HG03039 (cell line): ENCODE results near the gene SPSB1.

Experiments
- ATAC-seq: cut with Tn5 transposase; IDR thresholded peaks from one replicate; pipeline ENCODE4 v1.9.1; 2021; ENCODE audit warnings: mild to moderate bottlenecking, moderate library complexity; ENCODE audit not compliant: unreplicated experiment

The SPSB1 gene

DNA sequence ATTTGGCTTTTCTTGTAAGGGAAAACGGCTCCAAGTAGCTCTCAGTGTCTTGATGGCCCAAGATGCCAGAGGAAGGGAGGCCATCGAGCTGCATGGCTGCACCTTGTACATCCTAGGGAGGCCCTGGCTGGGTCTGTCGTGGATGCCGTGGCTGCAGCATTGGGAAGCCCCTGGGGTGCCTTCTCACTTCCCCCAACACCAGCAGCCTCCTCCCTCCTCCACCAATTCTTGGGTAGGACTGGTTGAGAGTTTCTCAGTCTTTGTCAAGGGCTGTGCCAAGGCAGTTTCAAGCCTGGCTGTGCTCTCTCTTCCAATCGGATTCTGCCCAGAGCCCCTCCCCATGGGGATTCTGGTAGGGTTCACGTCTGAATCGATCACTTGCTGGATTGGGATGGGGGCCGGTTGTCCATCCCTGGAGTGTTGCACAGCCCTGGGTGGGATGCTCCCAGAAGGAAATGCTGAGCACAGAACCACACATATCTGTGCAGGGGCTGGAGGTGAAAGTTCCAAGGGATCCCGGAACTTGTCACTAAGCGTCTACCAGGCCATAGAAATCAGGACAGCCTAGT lies 14.0 kb upstream of the SPSB1 start:
- ATAC-seq, result no peak

GRCh38 chr1:9279172-9279840 lies 13.4 kb upstream of the SPSB1 start:
- no peak for ATAC-seq

DNA sequence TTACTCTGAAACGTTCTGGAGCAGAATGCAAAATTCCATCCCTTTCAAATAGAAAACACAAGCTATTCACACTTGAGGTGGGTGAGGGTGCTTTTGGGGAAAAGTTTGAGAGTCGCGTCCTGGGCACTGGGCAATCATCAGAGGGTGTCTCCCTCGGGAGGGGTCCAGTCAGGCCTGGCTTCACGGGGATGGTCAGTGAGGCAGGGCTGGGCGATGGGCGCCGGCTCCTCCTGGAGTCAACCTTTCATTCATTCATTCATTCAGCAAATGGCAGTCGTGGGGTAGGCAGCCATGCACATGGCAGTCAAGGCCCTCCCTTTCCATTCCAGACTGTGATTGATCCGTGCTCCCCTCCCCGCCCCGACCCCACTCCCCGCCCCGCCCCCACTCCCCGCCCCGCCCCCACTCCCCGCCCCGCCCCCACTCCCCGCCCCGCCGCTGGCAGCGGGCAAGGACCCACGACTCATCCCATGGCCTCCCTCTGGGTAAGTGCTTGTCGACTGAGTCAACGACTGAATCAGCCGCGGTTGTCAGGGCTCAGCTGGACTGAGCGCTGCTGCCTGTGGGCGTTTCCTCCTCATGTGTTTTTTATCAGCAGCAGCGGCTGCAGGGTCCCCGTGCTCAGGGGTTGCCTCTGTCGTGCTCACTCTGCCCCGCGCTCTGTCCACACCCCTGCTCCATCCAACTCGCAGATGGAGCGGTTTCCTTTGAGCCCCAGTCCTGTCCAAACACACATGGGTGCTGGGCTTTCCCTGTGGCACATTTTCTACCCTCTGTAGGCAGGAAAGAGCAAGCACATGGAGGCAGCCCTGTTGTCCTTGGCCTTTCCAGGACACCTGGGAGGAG lies 12.5 kb upstream of the SPSB1 start:
- no peak for ATAC-seq

DNA sequence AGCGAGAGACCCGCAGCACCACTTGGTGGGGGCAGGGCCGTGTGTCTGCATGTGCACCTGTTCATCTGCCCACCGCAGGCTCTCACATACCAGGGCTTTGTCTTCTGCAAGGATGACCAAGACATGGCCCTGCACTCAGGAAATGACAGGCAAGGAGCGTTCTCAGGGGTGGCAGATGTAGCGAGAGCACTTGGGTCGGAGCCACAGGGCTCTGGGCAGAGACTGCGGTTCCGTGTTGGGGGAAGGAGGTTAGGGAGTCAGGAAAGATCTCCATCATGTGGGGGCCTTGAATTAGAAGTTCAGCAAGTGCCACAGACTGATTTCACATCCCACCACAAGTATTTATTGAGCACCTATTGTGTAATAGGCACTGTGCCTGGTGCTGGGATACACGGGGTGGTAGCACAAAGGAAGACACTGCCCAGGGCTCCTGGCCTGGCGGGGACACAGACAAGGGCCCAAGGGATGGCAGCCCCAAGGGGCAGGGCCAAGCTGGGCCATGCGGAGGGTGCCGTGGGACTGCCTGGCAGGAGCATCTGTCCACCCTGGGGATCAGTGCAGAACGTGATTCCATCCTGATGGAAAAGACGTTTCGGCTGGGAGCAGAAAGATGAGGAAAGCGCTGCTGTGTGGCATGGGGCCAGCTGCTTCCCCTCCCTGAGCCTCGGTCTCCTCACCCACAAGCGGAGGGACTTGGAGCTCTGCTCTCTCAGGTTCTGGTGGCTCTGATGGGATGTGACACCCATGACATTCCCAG lies 11.4 kb upstream of the SPSB1 start:
- no peak for ATAC-seq

DNA sequence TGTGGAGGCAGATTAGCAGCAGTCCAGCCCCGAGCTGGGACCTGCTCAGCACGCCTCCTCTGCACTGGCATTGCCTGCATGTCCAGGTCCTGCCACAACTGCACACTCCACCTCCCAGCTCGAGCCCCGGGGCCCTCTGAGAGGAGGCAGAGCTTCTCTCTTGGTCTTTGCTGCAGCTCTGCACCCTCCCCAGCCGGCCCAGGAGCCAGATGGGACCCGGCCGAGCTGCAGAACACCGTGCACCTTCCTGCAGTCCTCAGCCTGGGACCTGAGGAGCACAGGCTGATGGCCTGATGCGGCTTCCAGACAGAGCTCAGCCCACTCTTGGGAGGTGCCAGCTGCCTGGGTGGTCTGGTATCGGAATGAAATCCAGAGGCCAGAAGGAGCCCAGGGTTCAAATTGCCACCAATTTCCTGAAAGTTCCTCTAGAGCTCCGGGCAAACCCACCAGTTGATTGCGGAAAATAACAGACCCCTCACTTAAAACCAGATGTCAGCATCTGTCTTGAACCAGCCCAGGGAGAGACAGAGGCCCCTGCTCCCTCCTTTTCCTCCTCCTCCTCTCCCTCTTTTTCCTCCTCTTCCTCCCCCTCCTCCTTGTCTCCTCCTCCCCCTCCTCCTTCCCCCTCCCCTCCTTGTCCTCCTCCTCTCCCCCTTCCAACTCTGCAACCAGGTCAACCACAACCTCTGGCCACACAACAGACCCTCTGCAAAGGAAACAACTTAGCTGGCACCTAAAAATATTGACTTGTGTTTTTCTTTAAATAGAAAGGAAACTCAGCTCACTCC lies 10.6 kb upstream of the SPSB1 start:
- no peak for ATAC-seq

DNA sequence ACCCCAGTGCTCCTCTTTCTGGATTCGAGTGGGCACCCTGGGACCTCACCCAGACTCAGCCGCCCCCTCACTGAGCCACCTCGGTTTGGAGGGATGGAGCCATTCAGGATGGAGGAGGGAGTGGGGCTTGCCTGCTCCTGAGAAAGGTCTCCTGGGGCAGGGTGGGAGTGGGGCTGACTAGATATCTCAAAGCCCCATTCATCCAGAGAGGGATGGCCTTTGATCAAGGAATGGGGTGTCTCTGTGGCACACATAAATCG lies 10.1 kb upstream of the SPSB1 start:
- no peak for ATAC-seq

GRCh38 chr1:9284061-9284460 lies 8.6 kb upstream of the SPSB1 start:
- ATAC-seq, result no peak

DNA sequence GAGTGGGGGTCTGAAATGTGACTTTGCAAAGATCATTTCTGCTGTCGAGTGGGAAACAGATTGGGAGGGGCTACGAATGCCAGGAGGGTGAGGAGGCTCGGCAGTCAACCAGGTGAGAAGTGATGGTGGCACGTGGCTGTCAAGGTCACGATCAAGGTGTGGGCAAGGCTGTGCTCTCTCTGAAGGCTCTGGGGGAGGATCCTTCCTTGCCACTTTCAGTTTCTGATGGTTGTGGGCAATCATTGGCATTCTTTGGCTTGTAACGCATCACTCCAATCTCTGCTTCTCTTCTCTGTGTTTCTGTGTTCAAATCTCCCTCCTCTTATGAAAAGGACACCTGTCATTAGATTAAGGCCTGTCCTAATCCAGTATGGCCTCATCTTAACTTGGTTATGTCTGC lies 6.1 kb upstream of the SPSB1 start:
- no peak for ATAC-seq

- no peak for ATAC-seq
Observed at GRCh38 chr1:9289090-9289534, 3.6 kb upstream of the SPSB1 start.

DNA sequence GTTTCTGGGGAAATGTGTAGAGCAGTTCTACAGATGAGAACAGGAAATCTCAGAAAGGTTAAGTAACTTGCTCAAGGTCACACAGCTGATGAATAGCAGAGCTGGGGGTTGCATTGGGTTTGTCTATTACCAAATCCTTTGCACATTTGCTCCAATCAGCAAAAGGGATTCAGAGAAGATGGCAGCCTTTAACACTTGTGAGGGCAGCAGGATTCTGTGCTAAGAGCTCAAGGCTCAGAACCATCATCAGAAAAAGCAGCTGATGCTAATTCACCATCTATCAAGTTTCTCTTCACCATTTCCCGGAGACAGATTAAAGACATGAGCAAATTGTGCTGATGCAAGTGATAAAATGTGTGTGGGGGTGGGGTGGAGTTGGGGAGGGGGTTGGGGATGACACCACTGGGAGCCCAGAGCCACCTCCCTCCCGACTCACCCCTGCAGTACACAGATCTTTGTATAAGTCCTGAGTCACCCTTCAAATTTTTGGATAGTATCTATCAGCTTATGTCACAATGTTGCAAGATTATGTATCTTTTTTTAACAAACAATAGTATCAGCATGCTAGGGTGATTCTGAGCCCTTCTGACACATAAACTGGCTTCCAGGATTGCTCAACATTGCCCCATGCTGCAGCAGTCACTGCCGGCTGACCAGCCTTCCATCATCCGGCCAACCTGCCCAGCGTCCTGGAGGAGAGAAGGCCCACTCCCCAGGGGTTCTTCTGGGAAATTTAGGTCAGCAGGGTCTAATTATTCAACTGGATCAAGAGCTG lies 2.8 kb upstream of the SPSB1 start:
- no peak for ATAC-seq

DNA sequence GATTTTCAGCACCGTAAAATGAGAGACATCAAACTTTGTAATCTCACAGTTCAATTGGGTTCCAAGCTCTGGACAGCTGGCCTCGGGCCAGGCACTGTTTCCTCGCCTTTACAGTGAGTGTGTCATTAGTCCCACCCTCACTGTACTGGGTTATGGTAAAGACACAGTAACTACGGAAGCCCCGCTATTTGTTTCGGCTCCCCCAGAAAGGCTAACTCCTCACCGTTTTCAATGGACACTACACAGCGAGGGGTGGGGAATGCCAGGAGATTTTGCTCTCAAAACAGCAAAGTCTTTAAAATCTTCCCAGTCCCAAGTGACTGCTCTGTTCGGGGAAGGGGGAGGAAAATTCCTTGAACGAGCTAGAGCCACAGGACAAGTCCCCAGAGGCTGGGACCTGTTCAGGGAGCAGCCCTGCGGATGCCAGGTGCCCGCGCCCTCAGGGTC lies 757 bp upstream of the SPSB1 start:
- no peak for ATAC-seq

- ATAC-seq, result no peak
Observed at GRCh38 chr1:9293241-9293532, 493 bp downstream of the SPSB1 start.

DNA sequence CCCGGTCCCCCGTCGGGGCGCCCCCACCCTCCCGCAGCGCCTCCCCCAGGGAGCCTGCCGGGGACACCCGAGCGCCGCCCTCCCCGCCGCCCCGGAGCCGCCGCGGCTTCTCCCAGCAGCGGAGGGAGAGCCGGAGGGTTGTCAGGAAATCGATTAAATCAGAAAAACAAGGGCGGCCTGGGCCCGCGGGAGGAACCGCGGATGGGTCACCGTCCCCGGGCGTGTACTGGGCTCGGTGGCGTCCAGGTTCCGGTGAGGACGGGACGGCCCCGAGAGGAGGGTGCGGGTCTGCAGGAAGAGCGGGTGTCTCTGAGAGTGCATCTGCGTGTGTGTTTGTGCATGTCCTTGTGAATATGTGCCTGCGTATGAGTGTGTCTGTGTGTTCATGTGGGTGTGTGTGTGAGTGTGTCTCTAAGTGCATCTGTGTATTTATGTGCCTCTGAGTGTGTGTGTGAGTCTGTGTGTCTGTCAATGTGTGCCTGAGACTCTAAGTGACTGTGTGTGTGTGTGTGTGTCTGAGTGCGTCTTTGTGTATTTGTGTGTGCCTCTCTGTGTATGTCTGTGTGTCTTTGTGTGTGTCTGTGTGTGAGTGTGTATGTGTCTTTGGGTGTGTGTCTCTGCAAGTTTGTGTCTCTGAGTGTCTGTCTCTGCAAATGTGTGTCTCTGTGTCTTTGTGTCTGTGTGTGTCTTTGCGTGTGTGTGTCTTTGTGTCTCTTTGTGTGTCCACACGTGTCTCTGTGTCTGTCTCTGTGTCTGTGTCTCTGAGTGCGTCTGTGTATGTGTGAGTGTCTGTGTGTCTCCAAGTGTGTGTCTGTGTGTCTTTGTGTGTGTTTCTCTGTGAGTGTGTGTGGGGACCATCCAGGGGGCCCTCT lies 1.1 kb downstream of the SPSB1 start:
- ATAC-seq, result no peak

DNA sequence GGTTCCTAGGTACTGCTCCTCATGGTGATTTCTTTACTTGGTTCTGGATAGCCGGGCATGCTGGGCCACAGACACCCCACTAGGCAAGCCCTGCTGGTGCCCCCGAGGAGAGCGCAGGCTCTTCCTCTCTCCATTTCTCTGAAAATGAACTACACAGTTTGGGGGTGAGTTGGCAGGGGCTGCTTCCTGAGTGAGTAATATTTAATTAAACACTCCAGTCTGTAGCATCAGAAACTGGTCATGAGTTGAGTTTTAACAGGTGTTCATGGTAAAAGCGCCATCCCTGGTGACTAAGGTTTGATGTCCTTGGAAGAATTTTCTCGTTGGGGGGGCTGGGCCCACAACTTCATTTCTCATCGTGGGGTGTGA lies 1.7 kb downstream of the SPSB1 start:
- no peak for ATAC-seq

DNA sequence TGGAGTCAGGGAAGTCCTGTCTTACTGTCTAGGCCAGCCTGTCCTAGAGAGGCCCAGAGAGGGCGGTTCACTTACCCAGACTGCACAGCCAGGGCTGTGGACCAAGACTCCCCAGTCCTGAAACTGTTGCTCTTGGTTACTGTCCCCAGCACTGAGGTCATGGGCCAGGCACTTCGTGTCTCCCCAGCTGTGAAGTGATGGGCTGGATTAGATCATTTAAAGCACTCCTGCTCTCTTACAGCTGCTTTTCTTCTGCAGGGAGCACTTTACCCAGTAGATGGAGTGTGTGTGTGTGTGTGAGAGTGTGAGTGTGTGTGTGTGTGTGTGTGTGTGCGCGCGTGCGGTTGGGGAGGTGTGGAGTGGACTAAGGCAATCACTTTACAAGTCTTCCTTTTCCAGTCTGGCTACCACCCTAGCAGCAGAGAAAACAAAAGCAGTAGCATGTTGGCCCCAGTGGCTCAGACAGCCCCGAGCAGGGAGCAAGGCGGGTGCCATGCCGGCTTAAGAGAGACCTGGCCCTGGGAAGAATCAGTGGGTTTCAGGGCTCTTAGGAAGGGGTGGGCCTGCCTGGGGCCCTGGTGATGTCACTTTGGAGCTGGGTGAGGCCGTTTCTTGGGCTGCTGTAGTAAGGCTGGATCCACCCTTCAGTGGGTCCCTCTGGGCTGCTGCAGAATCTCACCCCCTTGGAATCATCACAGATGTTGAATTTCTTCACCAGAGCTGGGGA lies 2.4 kb downstream of the SPSB1 start:
- no peak for ATAC-seq

- no peak for ATAC-seq
Observed at GRCh38 chr1:9295884-9296283, 3.2 kb downstream of the SPSB1 start.

- ATAC-seq, result no peak
Observed at GRCh38 chr1:9296850-9297249, 4.2 kb downstream of the SPSB1 start.

- no peak for ATAC-seq
Observed at GRCh38 chr1:9297831-9298230, 5.1 kb downstream of the SPSB1 start.

DNA sequence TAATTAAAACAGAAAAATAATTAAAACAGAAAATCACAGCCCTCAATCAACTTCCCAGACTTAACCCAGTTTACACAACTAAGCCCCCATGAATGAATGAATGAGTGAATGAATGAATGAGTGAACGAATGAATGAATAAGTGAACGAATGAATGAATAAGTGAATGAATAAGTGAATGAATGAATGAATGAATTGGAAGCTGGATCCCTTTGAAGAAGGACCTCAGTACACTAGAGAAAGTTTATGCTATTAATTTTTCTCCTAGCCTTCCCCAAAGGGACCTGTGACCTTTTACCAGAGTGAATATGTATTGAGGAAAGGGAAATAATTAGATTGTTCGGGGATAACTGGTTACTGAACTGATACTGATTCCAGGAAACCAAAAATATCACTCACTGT lies 5.6 kb downstream of the SPSB1 start:
- ATAC-seq, result no peak
